Stimulated activated CD8-positive, alpha-beta memory T cell treated with anti-CD3 and anti-CD28 coated beads, Interleukin-7, amount 100 ng/mL, for 48 hours (primary cell): ENCODE results near the gene NEK9.

Source experiments
- DNase-seq, 2 donors: peaks; one replicate each; pipeline ENCODE4 v3.0.0-alpha.2; 2020; ENCODE audit warnings: low read depth in 1 of 2; ENCODE audit errors: extremely low read depth in 1 of 2

The NEK9 gene

GRCh38 chr14:75113932-75114539, 12.8 kb downstream of the NEK9 start:
- no peak for DNase-seq

GRCh38 chr14:75109877-75110276, 17.0 kb downstream of the NEK9 start:
- DNase-seq, result no peak

DNA sequence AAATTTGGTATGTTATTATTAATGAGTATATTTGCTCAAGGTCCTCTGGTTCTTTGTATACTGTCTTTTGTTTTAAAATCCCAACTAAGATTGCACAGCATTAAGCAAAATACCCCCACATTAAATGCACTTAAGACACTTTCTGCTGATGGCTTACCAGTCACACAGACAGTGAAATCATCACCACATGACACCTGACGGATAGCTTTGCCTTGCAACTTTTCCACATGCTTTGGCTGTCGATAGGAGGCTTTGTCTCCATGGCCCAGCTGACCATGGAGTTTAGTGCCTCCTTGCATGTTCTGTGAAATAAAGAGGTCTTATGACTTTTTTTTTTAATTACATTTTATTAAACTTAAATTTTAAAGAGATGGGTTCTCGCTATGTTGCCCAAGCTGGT, 19.7 kb downstream of the NEK9 start:
- DNase-seq, result no peak

DNA sequence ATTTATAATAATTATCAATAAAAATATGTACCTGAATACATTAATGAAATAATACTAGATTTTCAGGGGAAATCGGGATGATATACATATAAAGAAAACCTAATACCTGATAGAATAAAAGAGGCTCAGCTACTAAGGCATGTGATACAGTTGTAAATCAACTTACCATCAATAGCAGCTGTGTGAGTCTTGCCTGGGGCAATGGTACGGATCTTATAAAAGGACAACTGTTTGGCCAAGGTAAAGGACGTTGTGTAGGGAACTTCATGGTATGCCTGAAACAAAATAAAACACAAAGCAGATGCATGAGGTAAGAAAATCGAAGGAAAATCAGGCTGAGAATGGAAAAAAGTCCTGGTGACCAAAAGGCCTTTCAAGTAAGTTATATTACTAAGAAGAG, 25.4 kb downstream of the NEK9 start:
- no peak for DNase-seq

DNA sequence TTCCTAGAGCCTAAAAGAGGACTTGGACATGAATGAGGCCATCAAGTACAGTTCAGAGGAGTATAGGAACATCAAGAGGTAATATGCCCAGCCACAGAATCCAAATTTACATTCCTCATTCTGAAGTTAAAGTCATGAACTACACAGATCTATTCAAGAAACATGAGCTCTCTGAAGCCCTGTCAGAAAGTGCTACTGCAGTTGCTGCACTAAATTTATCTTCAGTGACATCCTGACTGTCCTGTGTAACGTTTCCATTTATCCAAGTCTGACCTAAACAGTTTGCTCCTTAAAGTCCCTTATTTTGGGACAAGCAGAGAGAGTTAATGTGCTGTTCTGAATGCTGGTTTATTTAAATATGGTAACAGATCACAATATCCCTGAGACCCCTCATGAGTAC, 28.2 kb downstream of the NEK9 start:
- DNase-seq, result no peak

GRCh38 chr14:75098212-75098611, 28.6 kb downstream of the NEK9 start:
- no peak for DNase-seq

- no peak for DNase-seq
Measured at GRCh38 chr14:75096959-75097358, 29.9 kb downstream of the NEK9 start.

- no peak for DNase-seq
Measured at GRCh38 chr14:75095690-75096089, 31.2 kb downstream of the NEK9 start.

- no peak for DNase-seq
Measured at GRCh38 chr14:75094896-75095295, 32.0 kb downstream of the NEK9 start.

- no peak for DNase-seq
Measured at GRCh38 chr14:75092698-75093097, 34.1 kb downstream of the NEK9 start.

- DNase-seq, result no peak
Measured at GRCh38 chr14:75091251-75091650, 35.6 kb downstream of the NEK9 start.

GRCh38 chr14:75090353-75090752, 36.5 kb downstream of the NEK9 start:
- DNase-seq, result no peak

DNA sequence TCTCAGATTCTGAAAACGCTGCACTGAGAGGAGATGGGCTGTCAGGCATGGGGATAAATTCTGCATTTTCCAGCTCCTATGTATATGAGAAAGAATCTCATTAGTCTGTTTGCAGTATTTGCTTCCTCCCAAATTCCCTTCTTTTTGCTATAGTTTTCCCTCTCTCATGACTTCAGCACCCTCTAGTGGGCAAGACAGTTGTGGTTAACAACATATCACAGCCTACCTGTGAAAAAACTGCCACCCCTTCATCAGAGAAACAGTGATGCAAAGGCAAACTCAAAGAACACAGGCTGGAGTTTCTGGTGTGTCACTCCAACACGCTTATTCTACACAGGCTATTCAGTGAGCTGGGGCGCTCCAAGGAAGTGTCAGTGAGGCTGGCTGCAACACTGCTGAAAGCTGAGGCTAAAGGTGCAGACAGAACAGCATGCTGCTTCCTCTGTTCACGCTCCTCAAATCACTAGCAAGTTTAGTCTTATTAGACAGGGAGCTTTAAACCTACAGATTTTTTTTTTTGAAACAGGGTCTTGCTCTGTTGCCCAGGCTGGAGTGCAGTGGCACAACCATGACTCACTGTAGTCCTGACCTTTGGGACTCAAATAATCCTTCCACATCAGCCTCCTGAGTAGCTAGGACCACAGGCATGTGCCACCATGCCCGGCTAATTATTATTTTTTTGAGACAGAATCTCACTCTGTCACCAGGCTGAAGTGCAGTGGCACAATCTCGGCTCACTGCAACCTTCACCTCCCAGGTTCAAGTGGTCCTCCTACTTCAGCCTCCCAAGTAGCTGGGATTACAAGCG, 38.1 kb downstream of the NEK9 start:
- peak in 1 of 2 donors; percentile 5 for DNase-seq

GRCh38 chr14:75088153-75088552, 38.7 kb downstream of the NEK9 start:
- no peak for DNase-seq

DNA sequence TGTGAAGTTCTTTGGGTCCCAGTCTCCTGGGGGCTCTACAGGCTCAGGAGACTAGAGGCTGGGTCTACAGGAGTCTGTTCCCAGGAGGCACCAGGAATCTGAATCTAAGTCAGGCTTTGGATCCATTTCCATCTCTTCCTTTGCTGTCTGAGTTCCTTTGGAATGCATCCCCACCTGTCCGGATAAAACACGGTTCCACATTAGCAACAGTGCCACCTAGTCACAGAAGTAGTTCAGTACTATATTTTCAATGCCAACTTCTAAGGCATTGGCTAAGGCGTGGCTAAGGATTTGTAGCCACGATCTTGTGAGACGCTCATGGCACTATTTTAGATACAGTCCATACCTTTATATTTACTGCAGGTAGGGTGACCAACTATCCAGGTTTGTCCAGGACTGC, 42.3 kb downstream of the NEK9 start:
- no peak for DNase-seq

DNA sequence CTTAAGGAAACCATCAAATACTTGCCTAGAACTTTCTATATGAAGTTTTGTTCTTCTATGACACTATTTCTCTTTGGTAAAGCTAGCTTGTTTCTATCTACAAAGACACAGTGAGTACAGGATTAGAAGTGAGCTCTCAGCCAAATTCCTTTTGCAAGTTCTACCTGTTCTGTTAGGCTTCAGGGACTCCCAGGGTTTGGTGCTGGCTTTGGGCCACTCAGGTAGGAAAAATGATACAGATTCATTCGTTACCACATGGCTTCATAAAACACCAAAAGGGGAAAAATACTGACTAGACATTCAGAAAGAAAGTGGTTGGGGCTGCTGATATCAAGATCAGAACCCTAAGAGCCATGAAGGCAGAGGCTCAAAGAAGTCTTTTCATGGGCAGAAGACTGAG, 43.6 kb downstream of the NEK9 start:
- DNase-seq, result no peak

DNA sequence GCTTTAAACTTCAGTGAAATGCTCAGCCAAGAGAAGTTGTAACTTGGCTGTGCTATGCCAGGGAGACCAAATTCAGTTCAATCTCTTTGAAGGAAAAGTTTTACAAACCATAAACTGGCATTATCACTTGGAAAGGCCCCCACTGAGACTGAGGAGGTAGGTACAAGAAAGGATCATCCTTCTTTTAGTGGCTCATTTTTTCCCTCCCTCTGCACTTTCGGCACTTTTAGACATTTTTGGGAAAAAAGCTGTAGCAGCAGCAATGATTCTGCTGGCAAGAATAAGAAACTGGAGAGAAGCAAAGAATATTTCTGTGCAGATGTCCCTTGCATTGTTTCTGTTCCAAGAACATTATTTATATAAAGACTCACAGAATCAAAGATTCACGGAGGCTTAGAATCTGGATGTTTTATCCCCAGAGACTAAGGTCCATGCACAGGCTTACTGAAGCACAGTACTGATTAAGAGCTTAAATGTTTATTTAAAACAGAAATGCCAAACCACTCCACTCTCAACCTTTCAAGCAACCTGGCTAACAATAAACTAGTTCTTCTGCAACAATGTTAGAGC, 45.1 kb downstream of the NEK9 start:
- DNase-seq, result no peak

DNA sequence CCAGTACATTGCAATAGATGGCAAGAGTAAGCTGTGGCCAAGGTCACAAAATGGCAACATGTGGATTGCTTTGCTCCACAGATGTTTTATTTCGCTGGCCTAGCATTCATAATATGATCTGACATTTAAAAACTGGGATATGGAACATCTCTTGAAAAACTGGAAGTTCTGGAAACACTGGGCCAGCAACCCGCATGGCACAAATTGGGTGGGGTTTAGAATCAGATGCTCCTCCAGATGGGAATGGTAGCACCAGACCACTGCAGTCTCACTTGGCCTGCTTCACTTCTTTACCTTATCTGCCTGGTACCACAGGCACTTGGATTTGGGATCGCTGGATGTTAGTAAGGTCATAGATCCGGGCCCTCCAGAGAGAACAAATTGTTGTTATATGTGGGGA, 47.3 kb downstream of the NEK9 start:
- no peak for DNase-seq

DNA sequence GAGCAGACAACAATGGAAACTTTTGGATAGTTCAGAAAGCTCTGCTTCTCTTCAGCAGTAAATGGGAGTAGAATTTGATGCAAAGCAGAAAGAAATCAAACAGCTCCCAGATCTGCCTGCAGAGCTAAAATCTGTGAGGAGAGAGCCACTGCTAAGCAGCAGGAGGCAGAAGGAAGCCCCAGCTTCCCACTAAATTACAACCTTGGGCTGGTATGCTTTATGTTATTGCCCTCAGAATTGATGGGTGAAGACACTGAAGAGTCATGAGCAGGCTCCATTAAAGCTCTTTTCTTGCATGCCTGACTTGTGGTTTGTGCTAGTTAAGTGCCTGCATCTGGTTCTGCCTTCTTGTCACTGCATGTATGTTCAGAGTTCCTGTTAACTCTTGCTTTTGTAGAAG, 49.1 kb downstream of the NEK9 start:
- DNase-seq, result no peak

DNA sequence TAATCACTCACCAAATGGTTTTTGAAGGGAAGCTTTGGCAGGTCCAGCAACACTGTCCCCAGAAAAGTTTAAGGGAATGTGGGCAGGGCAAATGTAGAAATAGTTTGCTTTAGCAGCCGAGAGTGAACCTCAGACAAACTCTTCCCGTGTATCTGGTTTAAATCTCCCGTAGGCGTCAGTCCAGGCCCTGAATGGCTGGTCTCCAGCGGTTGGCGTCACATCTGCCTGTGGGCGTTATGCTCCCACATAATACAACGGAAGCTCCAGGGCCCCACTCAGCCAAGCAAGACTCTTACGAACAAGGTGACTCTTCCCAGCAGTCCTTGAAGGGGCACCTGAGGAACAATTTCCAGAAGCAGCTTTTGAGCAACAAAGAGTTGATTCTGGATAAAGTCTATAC, 56.5 kb downstream of the NEK9 start:
- DNase-seq, result no peak

DNA sequence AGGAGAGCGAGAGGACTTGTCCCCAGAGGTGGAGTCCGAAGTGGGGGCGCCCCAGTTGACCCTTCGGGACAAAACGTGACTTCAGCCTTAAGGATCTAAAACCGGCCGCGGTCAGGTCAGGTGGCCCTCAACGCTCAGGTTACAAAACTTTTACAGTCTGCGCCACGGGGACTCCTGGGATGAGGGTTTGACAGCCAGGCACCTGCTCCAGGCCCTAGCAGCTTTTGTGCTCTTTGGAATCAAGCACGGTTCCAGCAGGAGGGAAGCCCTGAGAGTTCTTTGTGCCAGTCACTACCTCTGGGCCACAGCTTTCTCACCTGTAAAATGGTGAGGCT, 57.1 kb downstream of the NEK9 start:
- DNase-seq, result no peak

GRCh38 chr14:75069121-75069810, 57.6 kb downstream of the NEK9 start, which contains the start of gene ZC2HC1C:
Gene ZC2HC1C, plus strand, starts transcription at chr14:75069641. Its CDS starts 933 bp downstream, at chr14:75070574.
- DNase-seq, result peak; percentile 55 to 59
